ENCODE results near the gene TK1.

GRCh38 chr17:78235885-78236284 lies 49.0 kb upstream of the TK1 start:
- TF ChIP-seq YY1 (IDR thresholded peaks at IDR 0.05; ENCODE audit: low read depth) (no peak), EGR1 (IDR thresholded peaks at IDR 0.05) (no peak), RAD21 (IDR thresholded peaks at IDR 0.05; ENCODE audit: low read depth) (no peak), EP300 (IDR thresholded peaks at IDR 0.05; ENCODE audit: borderline replicate concordance) (no peak), MAX (IDR thresholded peaks at IDR 0.05) (no peak), TAF1 (IDR thresholded peaks at IDR 0.05; ENCODE audit: low read depth) (no peak), FOXM1 (IDR thresholded peaks at IDR 0.05; ENCODE audit: borderline replicate concordance, low read depth) (no peak), CREB1 (IDR thresholded peaks at IDR 0.05; ENCODE audit: low read depth) (no peak), ZBTB7A (IDR thresholded peaks at IDR 0.05; ENCODE audit: low read depth) (no peak), TCF12 (IDR thresholded peaks at IDR 0.05; ENCODE audit: low read depth) (no peak), USF1 (IDR thresholded peaks at IDR 0.05) (no peak), TEAD4 (IDR thresholded peaks at IDR 0.05) (no peak), NFIC (IDR thresholded peaks at IDR 0.05) (no peak)

All from Ishikawa (cell line).